Brain microvascular endothelial cell (primary cell): ENCODE results near the gene TAF5L.

ENCODE experiments used
- DNase-seq: peaks from one replicate; pipeline ENCODE4 v3.0.0-alpha.2; 2020
- H3K27ac ChIP-seq: fragments of 250-450 bp; sonication (Bioruptor Pico); 2 replicates; pipeline ENCODE4 v1.5.1; 2020; ENCODE audit warnings: mild to moderate bottlenecking, moderate library complexity
- H3K27me3 ChIP-seq: fragments of 250-450 bp; sonication (Bioruptor Pico); replicated peaks from 2 replicates; pipeline ENCODE4 v1.5.1; 2020; ENCODE audit warnings: mild to moderate bottlenecking
- H3K36me3 ChIP-seq: fragments of 250-450 bp; sonication (Bioruptor Pico); replicated peaks from 2 replicates; pipeline ENCODE4 v1.5.1; 2020; ENCODE audit warnings: mild to moderate bottlenecking
- H3K4me3 ChIP-seq: 2 replicates; pipeline ENCODE4 v1.5.1; 2011; ENCODE audit warnings: low read depth, mild to moderate bottlenecking, control low read depth, low read length, moderate library complexity
- CTCF ChIP-seq: IDR thresholded peaks from 2 replicates; pipeline ENCODE4 v1.5.1; 2011; ENCODE audit warnings: low read depth, mild to moderate bottlenecking, moderate library complexity, low read length, control low read depth, inconsistent platforms; ENCODE audit errors: missing control alignments
- in situ Hi-C: cut with HindIII; loops from 2 replicates; pipeline ENCODE4 v1.10.0; 2017; ENCODE audit warnings: low sequenced_read_pairs, low pct_ligation_motif_present

Gene TAF5L

GRCh38 chr1:229661022-229661877 is 35.3 kb upstream of the TAF5L start:
- Histone ChIP-seq H3K27ac (no peak overlapping the region), H3K27me3 (no peaks in the 10 kb centered on the region), H3K36me3 (peaks cover 21% of the 10 kb centered on the region), H3K4me3 (no peak overlapping the region)
- peak; percentile 97 for TF ChIP-seq CTCF
- in situ Hi-C loops = no loop called here
- peak; percentile 64 for DNase-seq

- in situ Hi-C loops = no loop called here
- Histone ChIP-seq H3K36me3 (peaks cover 28% of the 10 kb centered on the region), H3K27me3 (no peaks in the 10 kb centered on the region), H3K4me3 (no peak overlapping the region), H3K27ac (no peak overlapping the region)
- no peak for TF ChIP-seq CTCF
- DNase-seq = no peak
Observed at GRCh38 chr1:229657993-229658755, 32.3 kb upstream of the TAF5L start.

- no peak overlapping the region for H3K27ac ChIP-seq
- H3K36me3 ChIP-seq = peaks cover 32% of the 10 kb centered on the region
Observed at GRCh38 chr1:229655781-229656180, 29.9 kb upstream of the TAF5L start.

GRCh38 chr1:229653420-229653819 is 27.5 kb upstream of the TAF5L start:
- no peak for DNase-seq
- in situ Hi-C loops = no loop called here
- Histone ChIP-seq H3K4me3 (no peak overlapping the region), H3K27me3 (no peaks in the 10 kb centered on the region), H3K36me3 (peaks cover 40% of the 10 kb centered on the region), H3K27ac (no peak overlapping the region)
- no peak for TF ChIP-seq CTCF

More at GRCh38 chr1:229655781-229656180, 29.9 kb upstream of the TAF5L start:
- in situ Hi-C loops = no loop called here
- no peak overlapping the region for H3K4me3 ChIP-seq
- DNase-seq = no peak
- no peak for TF ChIP-seq CTCF
- no peaks in the 10 kb centered on the region for H3K27me3 ChIP-seq

- Histone ChIP-seq H3K36me3 (peaks cover 48% of the 10 kb centered on the region), H3K4me3 (no peak overlapping the region), H3K27me3 (no peaks in the 10 kb centered on the region), H3K27ac (no peak overlapping the region)
- no peak for TF ChIP-seq CTCF
- DNase-seq = no peak
- in situ Hi-C loops = no loop called here
Observed at GRCh38 chr1:229651546-229651945, 25.6 kb upstream of the TAF5L start.
